PC-3 (cell line): ENCODE results near the gene CHAF1B. TPM values are rescaled to one million over a fixed set of nuclear protein-coding genes. Genes with fewer than 3 reads are reported as not detected.

Source experiments
- ATAC-seq: fragments of 200-7000 bp; cut with Tn5 transposase; 2 replicates; pipeline ENCODE4 v1.9.1; 2020; ENCODE audit warnings: mild to moderate bottlenecking, moderate library complexity
- BruUV-seq: library from RNA; stranded (reverse); fragments of 400-500 nt; replicated peaks from 2 replicates; lab custom pipeline; 2021; lab: Mats Ljungman, UMichigan
- CTCF ChIA-PET: fragments of 300-600 bp; sonication (Branson Sonifier 250); formaldehyde crosslinking; loops from one replicate; lab custom pipeline; 2022; ENCODE audit warnings: antibody characterized with exemption; lab: Charles Lee
- POLR2A ChIA-PET: fragments of 300-600 bp; sonication (Branson Sonifier 250); formaldehyde crosslinking; loops from one replicate; lab custom pipeline; 2022; ENCODE audit warnings: antibody characterized with exemption; ENCODE audit not compliant: unreplicated experiment; lab: Charles Lee
- DNase-seq: peaks from one replicate; pipeline ENCODE4 v3.0.0-alpha.2; 2015
- H2AFZ ChIP-seq: fragments of 300-600 bp; sonication (generic); 2 replicates; pipeline ENCODE4 v1.6.0; 2016; ENCODE audit warnings: antibody characterized with exemption, low read length
- H3F3A ChIP-seq: fragments of 300-600 bp; sonication (generic); one replicate; pipeline ENCODE4 v1.6.0; 2017; ENCODE audit warnings: antibody characterized with exemption, low read length, control low read depth, mild to moderate bottlenecking; ENCODE audit not compliant: unreplicated experiment
- H3K27ac ChIP-seq: fragments of 300-600 bp; sonication (generic); 2 replicates; pipeline ENCODE4 v1.5.1; 2016; ENCODE audit warnings: mild to moderate bottlenecking, low read length
- H3K27me3 ChIP-seq: fragments of 300-600 bp; sonication (generic); 2 replicates; pipeline ENCODE4 v1.6.1; 2016; ENCODE audit warnings: low read length, mixed read lengths
- H3K36me3 ChIP-seq: fragments of 300-600 bp; sonication (generic); 2 replicates; pipeline ENCODE4 v1.6.1; 2016; ENCODE audit warnings: low read depth, mixed run types, low read length, mixed read lengths
- H3K4me1 ChIP-seq: fragments of 300-600 bp; sonication (generic); 2 replicates; pipeline ENCODE4 v1.5.1; 2016; ENCODE audit warnings: low read length; ENCODE audit not compliant: insufficient read depth
- H3K4me2 ChIP-seq: fragments of 300-600 bp; sonication (generic); 2 replicates; pipeline ENCODE4 v1.6.0; 2016; ENCODE audit warnings: low read length
- H3K4me3 ChIP-seq: fragments of 300-600 bp; sonication (generic); 2 replicates; pipeline ENCODE4 v1.5.1; 2016; ENCODE audit warnings: mild to moderate bottlenecking, low read length, mixed read lengths
- H3K79me2 ChIP-seq: fragments of 300-600 bp; sonication (generic); 2 replicates; pipeline ENCODE4 v1.6.1; 2017; ENCODE audit warnings: low read length, mixed read lengths
- H3K9ac ChIP-seq: fragments of 300-600 bp; sonication (generic); 2 replicates; pipeline ENCODE4 v1.6.0; 2016; ENCODE audit warnings: mild to moderate bottlenecking, low read length
- H3K9me2 ChIP-seq: fragments of 300-600 bp; sonication (generic); replicated peaks from 2 replicates; pipeline ENCODE4 v1.6.1; 2016; ENCODE audit warnings: mixed run types, low read length, mixed read lengths
- H3K9me3 ChIP-seq: fragments of 300-600 bp; sonication (generic); 2 replicates; pipeline ENCODE4 v1.6.1; 2016; ENCODE audit warnings: low read length, mixed read lengths
- H4K20me1 ChIP-seq: fragments of 300-600 bp; sonication (generic); 2 replicates; pipeline ENCODE4 v1.6.1; 2016; ENCODE audit warnings: low read length, mixed read lengths
- EZH2 ChIP-seq: fragments of 300-600 bp; sonication (generic); IDR thresholded peaks from one replicate; pipeline ENCODE4 v1.6.1; 2017; ENCODE audit warnings: antibody characterized with exemption, mild to moderate bottlenecking, low read length; ENCODE audit not compliant: unreplicated experiment
- EZH2phosphoT487 ChIP-seq: fragments of 300-600 bp; sonication (generic); IDR thresholded peaks from 2 replicates; pipeline ENCODE4 v1.6.1; 2018; ENCODE audit warnings: mild to moderate bottlenecking, antibody characterized with exemption, low read length, borderline replicate concordance
- intact Hi-C: fragments of 100-400 bp; cut with micrococcal nuclease; formaldehyde crosslinking; loops from 2 replicates; pipeline ENCODE4 v1.9.0; 2023
- total RNA-seq: library from RNA; depleted of rRNA; stranded (reverse); fragments of >200 nt; gene quantifications from 2 replicates; pipeline ENCODE4 v1.2.3, GENCODE V29; 2014
- TF ChIP-seq, protein P1 (sequence below): fragments of 300-600 bp; sonication (generic); conservative IDR thresholded peaks from 2 replicates; pipeline ENCODE4 v1.5.1; 2017; ENCODE audit warnings: antibody characterized with exemption, low read depth, mild to moderate bottlenecking, low read length

CHAF1B gene
- total RNA-seq, 1 experiment from 2014 or later, result 19.0 TPM

DNA sequence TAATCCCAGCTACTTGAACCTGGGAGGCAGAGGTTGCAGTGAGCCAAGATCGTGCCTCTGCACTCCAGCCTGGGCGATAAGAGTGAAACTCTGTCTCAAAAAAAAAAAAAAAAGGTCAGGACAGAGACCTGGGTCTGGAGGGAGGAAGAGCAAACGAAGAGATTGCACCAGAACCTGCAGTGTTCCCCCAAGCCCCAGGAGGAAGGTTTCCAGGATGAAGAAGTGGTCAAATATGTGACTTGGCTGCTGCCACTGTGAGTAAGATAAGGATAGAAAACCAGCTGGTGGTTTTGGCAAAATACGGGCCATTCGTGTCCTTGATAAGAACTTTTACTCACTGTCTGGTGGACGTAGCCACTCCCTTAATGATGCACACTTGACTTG, 52.5 kb downstream of the CHAF1B start:
- Histone ChIP-seq H3K79me2 (peaks cover 11% of the 10 kb centered on the region), H4K20me1 (no peaks in the 10 kb centered on the region), H3K9me3 (no peaks in the 10 kb centered on the region), H2AFZ (no peak overlapping the region), H3K4me1 (peaks cover 19% of the 10 kb centered on the region), H3K27me3 (no peaks in the 10 kb centered on the region), H3F3A (no peaks in the 10 kb centered on the region), H3K27ac (peak overlapping the region; percentile 46), H3K4me3 (no peak overlapping the region), H3K9ac (no peak overlapping the region), H3K36me3 (no peaks in the 10 kb centered on the region), H3K9me2 (no peaks in the 10 kb centered on the region), H3K4me2 (peak overlapping the region; percentile 21)
- no TSS peak for BruUV-seq
- ChIA-PET POLR2A (no interaction called here), CTCF (no interaction called here)
- DNase-seq (peak; percentile 74), ATAC-seq (peak; percentile 65)
- intact Hi-C loops, result no loop called here
- TF ChIP-seq, protein P1, sequence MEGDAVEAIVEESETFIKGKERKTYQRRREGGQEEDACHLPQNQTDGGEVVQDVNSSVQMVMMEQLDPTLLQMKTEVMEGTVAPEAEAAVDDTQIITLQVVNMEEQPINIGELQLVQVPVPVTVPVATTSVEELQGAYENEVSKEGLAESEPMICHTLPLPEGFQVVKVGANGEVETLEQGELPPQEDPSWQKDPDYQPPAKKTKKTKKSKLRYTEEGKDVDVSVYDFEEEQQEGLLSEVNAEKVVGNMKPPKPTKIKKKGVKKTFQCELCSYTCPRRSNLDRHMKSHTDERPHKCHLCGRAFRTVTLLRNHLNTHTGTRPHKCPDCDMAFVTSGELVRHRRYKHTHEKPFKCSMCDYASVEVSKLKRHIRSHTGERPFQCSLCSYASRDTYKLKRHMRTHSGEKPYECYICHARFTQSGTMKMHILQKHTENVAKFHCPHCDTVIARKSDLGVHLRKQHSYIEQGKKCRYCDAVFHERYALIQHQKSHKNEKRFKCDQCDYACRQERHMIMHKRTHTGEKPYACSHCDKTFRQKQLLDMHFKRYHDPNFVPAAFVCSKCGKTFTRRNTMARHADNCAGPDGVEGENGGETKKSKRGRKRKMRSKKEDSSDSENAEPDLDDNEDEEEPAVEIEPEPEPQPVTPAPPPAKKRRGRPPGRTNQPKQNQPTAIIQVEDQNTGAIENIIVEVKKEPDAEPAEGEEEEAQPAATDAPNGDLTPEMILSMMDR, result no peak
- TF ChIP-seq EZH2 (no peak), EZH2phosphoT487 (no peak)

DNA sequence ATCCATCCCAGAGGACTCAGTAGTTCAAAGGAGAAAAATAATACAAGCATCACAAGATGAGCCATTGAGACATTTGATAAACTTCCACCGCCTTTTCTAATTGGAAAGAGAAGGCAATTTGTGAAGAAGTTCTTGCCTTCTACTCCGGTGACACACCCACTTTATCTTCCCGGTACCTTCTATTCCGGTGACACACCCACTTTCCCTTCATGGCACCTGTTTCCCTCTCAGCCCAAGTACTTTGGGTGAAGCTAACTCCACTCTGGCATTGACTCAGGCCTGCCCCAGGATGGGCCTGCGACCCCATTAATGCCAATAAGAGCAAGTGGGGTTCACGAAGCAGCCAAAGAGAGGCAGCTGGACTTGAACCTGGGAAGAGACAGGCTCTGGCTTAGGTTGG, 56.5 kb downstream of the CHAF1B start:
- no peak overlapping the region for H3K4me3 ChIP-seq
- ChIA-PET POLR2A (no interaction called here), CTCF (no interaction called here)
- H3K4me1 ChIP-seq, result peaks cover 15% of the 10 kb centered on the region
- DNase-seq (no peak), ATAC-seq (no peak)
- TF ChIP-seq EZH2 (no peak), EZH2phosphoT487 (no peak)
- TF ChIP-seq, protein P1, result no peak
- H4K20me1 ChIP-seq, result no peaks in the 10 kb centered on the region
- no peak overlapping the region for H3K27ac ChIP-seq
- no peaks in the 10 kb centered on the region for H3K27me3 ChIP-seq
- H3K9me2 ChIP-seq, result no peaks in the 10 kb centered on the region
- intact Hi-C loops, result no loop called here
- BruUV-seq, result no TSS peak
- H3K36me3 ChIP-seq, result no peaks in the 10 kb centered on the region
- H3F3A ChIP-seq, result no peaks in the 10 kb centered on the region
- H3K79me2 ChIP-seq, result peaks cover 7% of the 10 kb centered on the region
- H3K9ac ChIP-seq, result no peak overlapping the region
- no peak overlapping the region for H2AFZ ChIP-seq
- H3K9me3 ChIP-seq, result no peaks in the 10 kb centered on the region
- H3K4me2 ChIP-seq, result no peak overlapping the region

DNA sequence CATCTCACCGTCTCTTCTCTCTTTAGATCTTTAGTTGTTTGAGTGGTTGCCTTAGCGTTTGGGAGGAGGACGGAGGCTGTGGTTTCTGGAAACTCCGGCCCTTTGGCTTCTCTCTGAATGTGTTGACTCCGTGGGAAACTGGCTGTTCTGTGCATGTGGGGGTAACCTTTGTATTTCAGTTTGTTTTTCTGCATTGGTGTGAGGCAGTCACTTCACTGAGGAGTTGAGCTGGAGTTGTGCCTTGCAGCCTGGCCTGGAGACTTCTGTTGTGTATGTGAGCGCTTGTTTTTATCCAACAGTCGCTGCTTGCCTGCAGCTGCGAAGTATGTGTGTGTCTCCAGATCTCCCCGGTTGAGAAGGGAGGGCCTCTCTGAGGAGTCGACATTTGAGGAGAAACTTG, 61.1 kb downstream of the CHAF1B start:
- H3K9me2 ChIP-seq, result no peaks in the 10 kb centered on the region
- no peaks in the 10 kb centered on the region for H3K79me2 ChIP-seq
- H2AFZ ChIP-seq, result no peak overlapping the region
- no peaks in the 10 kb centered on the region for H3K27me3 ChIP-seq
- no peak for ATAC-seq
- no TSS peak for BruUV-seq
- DNase-seq, result no peak
- no peak overlapping the region for H3K4me2 ChIP-seq
- no peaks in the 10 kb centered on the region for H4K20me1 ChIP-seq
- no peaks in the 10 kb centered on the region for H3K36me3 ChIP-seq
- intact Hi-C loops, result no loop called here
- POLR2A ChIA-PET, result no interaction called here
- H3K9ac ChIP-seq, result no peak overlapping the region
- TF ChIP-seq EZH2phosphoT487 (no peak), EZH2 (no peak)
- TF ChIP-seq, protein P1, result no peak
- CTCF ChIA-PET, result no interaction called here
- H3K9me3 ChIP-seq, result no peaks in the 10 kb centered on the region
- H3F3A ChIP-seq, result no peaks in the 10 kb centered on the region
- no peak overlapping the region for H3K27ac ChIP-seq
- no peak overlapping the region for H3K4me3 ChIP-seq
- H3K4me1 ChIP-seq, result no peaks in the 10 kb centered on the region; the same call in 1 of the 2 replicates
